8988T (cell line): ENCODE measurements around the gene ANAPC5.
"Not testable (repeated sequence)": the region's sequence is repeated elsewhere in the genome, so short reads cannot be mapped to it uniquely, and the experiment has no call there.

ENCODE experiments used
- DNase-seq: peaks from one replicate; pipeline ENCODE4 v3.0.0; 2011

Gene ANAPC5

DNA sequence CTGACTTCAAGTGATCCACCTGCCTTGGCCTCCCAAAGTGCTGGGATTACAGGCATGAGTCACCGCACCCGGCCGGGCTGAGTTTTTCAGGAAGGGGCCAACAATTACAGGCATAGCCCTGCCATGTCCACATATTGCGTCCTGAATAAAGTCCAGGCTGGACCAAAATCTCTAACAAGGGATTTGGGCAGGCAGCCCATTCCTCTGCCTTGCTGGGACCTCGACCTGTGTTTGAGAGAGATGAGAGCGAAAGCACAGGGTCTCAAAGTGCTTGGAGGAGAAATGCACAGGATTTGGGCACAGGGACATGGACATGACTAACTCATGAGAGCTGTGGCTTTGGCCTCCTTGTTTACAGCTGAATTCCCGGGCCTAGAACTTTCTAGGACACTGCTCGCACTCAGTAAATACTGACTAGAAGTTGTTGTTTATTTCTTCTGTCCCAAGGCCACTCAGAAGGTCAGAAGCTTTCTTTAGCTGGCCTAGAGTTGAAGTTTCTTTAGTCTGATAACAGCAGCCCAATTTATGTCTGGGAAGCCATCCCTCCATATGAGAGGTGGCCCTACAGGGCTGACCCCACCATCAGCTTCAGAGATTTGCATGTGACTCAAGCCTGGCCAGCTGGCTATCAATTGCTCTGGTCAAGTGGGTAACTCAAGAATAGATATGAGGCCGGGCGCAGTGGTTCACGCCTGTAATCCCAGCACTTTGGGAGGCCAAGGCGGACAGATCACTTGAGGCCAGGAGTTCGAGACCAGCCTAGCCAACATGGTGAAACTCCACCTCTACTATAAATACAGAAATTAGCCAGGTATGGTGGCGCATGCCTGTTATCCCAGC is 67.4 kb downstream of the ANAPC5 start:
- no peak for DNase-seq

DNA sequence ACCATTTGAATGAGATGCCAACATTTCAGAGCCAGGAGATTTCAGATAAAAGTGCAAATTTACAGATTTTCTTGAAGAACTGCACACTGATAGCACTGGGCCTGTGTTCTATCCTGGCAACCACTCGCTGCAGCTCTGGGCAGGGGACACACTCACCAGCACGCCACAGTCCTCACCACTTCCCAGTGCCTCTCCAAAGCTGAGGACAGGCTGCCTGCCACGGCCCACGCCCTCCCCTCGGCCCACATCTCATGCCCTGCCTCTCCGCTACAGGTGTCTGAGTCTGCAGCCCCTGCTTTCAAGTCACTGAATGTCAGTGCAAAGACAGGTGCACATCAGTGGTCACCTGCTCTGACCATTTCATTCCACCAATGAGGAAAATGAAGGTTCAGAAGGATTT is 68.4 kb downstream of the ANAPC5 start:
- DNase-seq = no peak

DNA sequence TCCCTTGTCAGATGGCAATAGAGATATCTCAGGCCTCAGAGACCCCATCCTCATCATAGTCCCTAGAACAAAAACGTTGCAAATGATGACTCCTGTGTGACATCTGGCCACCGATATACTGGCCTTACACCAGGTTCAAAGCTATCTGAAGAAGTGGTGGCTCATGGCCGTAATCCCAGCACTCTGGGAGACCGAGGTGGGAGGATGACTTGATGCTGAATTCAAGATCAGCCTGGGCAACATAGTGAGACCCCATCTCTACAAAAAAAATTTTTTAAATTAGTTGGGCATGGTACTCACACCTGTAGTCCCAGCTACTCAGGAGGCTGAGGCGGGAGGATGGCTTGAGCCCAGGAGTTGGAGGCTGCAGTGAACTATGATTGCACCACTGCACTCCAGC is 68.8 kb downstream of the ANAPC5 start:
- no peak for DNase-seq

DNA sequence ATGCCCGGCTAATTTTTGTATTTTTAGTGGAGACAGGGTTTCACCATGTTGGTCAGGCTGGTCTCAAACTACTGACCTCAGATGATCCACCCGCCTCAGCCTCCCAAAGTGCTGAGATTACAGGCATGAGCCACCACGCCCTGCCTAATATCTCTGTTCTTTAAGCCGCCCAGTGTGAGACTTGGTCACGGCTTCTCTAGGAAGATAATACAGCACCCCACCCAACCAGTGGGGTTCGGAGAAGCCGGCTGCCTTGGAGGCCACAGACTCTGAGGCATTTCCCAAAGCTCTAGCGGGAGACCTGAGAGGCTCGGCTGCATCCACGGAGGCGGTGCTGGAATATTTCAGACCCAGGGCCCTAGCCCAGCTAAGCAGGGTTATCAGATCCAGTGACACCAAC is 69.3 kb downstream of the ANAPC5 start:
- not testable (repeated sequence) for DNase-seq

DNA sequence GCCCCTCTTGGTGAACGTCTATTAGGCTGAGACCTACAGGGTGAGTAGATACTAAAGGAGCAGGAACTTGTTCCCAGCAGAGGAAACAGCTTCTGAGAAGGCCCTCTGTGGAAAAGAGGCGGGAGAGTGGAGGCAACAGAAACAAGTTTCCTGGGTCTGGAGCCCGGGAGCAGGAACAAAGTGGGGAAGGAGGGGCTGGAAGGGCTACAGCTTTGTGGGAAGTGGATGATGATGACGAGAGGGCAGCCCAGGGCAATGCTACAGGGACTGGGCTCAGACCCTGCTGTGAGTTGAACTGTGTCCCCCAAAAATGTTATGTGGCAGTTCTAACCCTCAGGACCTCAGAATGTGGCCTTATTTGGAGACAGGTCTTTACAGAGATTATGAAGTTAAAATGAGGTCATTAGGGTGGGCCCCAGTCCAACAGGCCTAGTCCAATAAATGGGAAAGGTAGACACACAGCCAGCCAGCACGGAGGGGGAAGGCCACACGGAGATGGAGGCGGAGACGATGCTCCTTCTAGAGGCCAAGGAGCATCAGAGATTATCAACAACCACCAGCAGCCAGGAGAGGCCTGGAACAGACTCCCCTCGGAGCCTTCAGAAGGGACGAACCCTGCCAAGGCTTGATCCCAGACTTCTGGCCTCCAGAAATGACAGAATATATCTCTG is 70.0 kb downstream of the ANAPC5 start:
- DNase-seq = no peak

DNA sequence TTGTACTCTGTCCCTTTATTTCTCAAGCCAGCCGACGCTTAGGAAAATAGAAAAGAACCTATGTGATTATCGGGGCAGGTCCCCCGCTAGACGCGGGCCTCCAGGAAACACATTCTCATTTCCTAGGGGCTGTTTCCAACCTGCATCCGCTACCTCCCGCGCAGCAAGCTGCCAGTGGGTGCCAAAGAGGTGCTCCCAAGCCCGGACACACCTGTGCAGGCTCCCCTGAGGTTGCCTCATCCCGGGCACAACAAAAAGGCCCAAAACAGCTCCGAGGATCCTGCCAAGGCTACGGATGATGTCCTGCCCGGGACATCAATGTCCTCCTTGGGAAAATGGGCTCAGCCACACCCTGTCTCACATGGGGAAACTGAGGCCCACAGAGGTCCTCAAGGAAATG is 71.1 kb downstream of the ANAPC5 start:
- DNase-seq = not testable (repeated sequence)

DNA sequence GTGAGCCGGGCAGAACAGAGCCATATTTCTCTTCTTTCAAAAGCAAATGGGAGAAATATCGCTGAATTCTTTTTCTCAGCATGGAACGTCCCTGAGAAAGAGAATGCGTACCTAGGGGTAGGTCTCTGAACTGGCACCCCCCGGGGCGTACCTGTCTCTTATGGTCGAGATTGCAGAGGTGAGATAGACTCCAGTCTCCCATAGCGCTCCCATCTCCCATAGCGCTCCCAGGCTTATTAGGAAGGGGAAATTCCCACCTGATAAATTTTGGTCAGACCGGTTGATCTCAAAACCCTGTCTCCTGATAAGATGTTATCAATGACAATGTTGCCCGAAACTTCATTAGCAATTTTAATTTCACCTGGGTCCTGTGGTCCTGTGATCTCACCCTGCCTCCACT is 71.7 kb downstream of the ANAPC5 start:
- DNase-seq = not testable (repeated sequence)

DNA sequence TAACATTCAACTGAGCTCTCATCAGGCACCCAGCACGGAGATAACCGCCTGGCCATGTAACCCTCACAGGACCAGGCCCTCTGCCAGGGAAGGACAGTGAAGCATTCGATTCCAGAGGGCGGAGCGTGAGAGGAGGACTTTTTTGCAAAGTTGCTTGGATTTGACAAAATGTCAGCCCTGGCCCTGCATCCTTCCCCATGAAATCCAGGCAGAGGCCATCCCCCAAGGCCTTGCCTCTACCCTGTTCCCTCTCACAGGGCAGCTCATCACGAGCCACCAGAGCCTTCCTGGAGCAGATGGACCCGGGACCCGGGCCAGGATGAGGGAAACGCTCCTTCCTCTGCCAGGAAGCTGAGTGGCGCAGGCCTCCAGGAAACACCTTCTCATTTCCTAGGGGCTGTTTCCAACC is 72.7 kb downstream of the ANAPC5 start:
- no peak for DNase-seq

DNA sequence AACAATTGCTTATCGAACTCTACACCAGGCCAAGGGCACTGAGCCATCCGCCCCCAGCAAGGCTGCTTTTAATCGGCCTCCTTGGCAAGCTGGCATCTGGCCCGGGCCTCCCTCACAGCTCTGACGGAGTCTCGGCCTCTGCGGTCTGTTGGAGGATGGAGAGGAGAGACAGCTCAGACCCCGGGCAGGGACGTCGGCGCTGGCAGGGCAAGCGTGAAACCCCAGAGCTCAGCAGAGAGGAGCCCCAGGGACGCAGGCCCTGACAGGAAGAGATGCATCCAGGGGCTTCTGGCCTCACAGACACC is 73.2 kb downstream of the ANAPC5 start:
- no peak for DNase-seq

DNA sequence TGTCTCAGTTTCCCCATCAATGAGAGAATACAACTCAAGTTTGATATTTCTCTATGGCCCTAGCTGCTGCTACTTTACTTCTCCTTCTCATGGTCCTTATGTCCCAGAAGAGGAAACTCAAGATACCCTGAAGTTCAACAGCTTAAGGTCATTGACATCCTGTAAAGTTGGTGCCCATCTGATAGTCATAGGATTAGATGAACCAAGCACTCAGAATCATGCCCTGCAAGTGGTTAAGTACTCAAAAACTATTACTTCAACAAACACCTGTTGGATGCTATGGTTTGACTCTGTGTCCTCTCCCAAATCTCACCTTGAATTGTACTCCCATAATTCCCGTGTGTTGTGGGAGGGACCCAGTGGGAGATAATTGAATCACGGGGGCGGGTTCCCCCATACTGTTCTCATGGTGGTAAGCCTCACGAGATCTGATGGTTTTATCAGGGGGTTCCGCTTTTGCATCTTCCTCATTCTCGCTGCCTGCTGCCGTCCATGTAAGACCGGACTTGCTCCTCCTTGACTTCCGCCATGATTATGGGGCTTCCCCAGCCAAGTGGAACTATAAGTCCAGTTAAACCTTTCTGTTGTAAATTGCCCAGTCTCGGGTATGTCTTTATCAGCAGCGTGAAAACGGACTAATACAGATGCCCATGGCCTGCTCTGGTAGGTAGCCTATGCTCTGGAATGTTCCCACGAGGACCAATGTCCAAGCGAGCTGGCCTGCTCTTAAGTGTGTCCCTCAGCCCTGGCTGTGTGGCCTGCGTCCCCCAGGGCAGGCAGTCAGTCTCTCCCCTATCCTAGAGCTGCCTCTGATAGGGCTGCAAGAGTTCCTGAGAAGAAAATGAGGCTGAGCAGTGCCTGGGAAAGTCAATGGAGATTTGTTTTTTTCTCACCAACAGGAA is 73.8 kb downstream of the ANAPC5 start:
- no peak for DNase-seq

DNA sequence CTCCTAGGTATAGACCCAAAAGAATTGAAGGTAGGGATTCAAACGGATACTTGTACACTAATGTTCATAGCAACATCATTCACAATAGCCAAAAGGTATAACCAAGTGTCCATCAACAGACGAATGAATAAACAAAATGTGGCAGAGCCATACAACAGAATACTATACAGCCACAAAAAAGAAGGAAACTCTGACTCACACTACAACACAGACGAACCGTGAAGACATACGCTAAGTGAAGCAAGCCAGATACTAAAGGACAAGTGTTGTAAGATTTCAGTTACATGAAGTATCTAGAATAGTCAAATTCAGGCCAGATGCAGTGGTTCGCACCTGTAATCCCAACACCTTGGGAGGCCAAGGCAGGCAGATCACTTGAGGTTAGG is 74.8 kb downstream of the ANAPC5 start:
- DNase-seq = no peak

DNA sequence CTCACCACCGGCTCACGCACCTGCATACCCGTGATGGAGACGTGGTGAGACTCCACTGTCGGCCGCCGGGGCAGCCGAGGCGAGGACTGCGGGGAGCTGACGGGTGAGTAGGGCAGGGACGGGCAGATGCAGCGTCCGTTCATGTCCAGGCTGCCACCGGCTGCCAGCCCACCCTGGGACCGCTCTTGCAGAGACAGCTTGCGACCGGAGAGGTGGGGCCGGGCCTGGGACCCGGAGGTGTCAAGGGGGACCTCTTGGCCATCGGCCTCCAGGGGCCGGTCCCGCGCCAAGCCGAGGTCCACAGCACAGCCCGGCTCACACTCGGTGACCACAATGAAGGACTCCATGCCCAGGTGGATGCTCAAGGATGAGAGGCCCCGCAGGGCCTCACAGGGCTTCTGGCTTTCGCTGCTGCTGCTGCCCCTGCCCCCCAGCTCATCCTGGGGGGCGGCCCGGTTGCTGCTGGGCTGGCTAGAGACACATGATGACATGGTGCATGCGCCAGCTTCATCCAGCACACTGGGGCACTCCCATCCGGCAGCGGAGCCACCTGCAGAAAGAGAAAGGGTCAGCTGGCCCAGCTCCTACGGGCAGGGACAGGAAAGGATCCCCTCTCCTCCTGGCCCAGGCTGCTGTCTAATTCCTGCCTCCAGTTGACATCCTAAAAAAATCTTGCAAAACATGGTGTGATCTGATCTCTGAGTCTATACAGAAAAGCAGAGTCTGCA is 78.0 kb downstream of the ANAPC5 start:
- no peak for DNase-seq

DNA sequence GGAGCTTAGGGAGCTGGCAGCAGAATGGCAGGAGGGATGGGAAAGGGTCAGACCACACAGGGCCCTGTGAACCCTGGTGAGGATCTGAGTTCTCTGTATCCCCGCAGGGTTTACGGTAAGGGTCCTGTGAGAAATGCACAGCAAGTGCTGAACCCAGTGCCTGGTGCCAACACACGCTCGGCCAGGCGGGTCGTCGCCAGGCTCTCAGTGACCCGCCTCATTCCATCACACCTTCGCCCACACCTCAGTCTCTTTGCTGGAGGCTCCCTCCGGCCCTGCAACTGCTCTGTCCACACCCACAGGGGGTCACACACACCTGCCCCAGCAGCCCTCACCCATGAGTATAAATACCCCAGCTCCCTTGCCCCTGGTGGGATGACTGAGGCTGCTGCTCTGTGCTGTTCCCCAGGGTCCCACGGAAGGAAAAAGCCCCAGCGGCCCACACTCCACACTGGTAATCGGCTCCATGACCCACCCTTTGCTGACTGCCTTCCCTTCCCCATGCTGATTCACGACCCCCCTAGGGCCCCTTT is 78.8 kb downstream of the ANAPC5 start:
- no peak for DNase-seq

DNA sequence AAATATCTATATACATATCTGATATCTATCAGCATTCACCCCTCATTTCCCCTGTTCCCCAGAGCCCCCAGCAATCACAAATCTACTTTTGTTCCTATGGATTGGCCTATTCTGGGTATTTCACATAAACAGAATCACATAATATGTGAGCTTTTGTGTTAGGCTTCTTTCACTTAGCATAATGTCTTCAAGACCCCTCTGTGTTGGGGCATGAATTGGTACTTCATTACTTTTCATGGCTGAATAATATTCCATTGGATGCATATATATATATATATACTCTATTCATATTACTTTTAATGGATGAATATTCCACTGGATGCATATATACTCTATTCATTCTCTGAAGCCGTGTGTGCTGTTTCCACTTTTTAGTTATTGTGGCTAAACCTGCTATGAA is 84.4 kb downstream of the ANAPC5 start:
- no peak for DNase-seq

DNA sequence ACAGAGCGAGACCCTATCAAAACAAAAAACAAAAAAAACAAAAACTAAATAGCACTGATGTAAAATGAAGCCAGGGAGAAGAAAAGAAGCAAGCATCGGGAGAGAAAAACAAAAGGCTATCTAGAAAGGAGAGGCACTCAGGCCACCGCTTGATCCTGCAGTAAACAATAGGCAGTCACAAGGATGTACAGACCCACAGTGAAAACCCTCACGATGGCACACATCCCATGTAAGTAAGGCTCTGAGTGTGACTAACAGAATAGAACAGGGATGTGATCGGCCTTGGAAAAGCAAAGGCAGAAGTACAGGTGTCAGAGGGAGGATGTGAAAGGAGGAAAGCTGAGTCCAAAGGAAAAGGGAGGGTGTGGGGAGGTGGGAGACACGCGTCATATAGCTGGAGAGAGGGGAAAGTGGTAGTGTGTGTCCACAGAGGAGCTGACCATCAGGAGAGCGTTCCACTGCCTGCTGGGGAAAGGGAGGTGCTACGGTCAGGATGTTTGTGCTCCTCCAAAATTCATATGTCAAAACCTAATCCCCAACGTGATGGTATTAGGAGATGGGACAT is 87.2 kb downstream of the ANAPC5 start:
- DNase-seq = no peak

DNA sequence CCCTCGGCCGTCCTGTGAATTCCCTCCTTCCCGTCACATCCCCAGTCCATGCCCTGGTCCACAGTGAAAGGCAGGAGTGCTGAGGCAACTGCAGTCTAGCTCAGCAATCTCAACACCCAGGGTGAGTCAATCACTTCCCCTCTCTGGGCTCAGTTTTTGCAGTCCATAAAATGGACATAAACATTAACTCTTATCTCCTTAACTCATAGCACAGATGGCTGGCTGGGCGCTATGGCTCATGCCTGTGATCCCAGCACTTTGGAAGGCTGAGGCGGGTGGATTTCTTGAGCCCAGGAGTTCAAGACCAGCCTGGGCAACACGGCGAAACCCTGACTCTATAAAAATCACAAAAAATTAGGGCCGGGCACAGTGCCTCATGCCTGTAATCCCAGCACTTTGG is 88.1 kb downstream of the ANAPC5 start:
- no peak for DNase-seq

DNA sequence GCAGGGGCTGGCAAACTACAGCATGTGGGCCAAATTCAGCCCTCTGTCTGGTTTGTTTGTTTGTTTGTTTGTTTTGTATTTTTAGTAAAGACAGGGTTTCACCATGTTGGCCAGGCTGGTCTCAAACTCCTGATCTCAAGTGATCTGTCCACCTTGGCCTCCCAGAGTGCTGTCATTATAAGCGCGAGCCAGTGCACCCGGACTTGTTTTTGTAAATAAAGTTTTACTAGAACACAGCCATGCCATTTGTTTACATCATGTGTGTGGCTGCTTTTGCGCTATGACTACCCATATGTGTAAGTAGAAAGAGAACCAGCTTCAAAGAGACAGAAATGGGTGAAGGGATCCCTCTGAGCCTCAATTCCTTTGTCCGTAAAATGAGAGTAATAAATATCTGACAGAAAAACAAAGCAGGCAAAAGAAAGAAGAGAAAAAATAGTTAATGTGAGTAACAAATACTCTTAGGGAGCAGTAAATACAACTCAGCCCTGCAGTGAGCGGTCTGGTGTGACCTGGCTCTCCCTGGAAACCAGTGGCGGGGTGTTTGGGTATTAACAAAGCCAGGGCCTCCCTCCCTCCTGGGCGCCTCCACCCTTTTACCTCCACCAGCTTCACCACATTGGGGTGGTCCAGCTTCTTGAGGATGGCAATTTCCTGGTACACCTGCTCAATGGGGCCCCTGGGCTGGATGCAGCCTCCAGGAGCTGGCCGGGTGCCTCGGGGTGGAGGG is 88.8 kb downstream of the ANAPC5 start:
- DNase-seq = no peak

DNA sequence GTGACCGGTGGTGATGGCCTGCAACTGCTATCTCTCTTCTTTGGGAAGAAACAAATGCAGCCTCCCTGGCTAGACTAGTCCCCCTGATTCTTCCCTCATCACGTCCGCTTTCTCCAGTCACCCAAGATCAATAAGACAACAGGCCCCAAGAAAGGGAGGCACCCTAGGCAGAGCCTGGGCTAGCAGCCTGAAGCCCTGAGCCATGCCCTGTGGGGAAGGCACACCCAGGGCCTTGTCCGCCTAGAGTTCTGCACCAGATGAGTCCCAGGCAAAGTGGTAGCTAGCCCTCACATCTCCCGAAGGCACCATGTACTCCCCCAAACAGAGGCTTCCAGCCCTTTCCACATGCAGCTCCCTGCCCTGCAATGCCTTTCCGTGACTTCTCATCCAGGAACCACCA is 90.8 kb downstream of the ANAPC5 start:
- DNase-seq = no peak

DNA sequence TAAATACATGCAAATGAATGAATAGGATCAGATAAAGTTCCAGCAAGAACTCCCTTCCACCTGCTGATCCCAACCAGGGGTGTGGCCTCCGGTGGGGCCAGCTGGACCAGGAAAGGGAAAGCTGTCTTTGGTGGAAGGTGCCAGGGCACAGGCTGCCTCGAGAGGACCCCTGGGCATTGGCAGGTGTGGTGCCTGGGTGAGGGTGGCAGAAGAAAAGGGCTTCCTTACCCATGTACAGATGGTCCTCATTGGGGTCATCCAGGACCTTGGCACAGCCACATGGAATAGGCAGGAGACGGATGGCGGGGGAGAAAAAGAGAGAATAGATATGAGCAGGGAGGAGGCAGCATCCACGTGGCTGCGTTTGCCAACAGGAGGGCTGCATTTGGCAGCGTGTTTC is 92.1 kb downstream of the ANAPC5 start:
- DNase-seq = no peak

DNA sequence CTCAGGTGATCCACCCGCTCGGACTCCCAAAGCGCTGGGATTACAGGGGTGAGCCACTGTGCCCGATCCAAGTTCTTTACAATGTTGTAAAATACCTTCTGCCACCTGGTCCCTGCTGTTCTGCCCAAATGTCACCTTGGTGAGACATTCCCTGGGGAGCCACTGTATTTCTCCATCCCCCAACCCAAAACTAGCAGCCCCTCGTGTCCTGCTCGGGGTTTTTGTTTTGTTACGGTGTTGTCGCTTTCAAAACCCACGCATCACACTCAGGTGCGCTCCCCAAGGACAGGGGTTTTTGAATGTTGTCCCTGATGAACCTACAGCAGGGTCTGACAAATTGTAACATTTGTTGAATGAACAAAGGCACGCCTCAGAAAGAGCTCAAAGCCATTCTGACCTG is 93.1 kb downstream of the ANAPC5 start:
- no peak for DNase-seq
